A673 (cell line): Measurements from ENCODE around the gene BRME1.

Experiments used
- CTCF ChIP-seq: fragments of 300-800, 200-600 bp; sonication (generic); conservative IDR thresholded peaks from 2 replicates; pipeline ENCODE4 v1.5.1; 2017; ENCODE audit warnings: low read depth, mild to moderate bottlenecking, antibody characterized with exemption, low read length, moderate library complexity, mixed read lengths
- EZH2 ChIP-seq: fragments of 200-600 bp; sonication (generic); IDR thresholded peaks from 2 replicates; pipeline ENCODE4 v1.6.1; 2017; ENCODE audit warnings: borderline replicate concordance, low read depth, mild to moderate bottlenecking, mixed read lengths, antibody characterized with exemption, low read length; ENCODE audit not compliant: poor library complexity, severe bottlenecking

GRCh38 chr19:13861392-13861713, 44.6 kb downstream of the BRME1 start:
- TF ChIP-seq CTCF (no peak), EZH2 (no peak)
